Measurements from ENCODE around the gene PCNX4.

- TF ChIP-seq EZH2 (IDR thresholded peaks at IDR 0.05) (no peak), SIN3A (IDR thresholded peaks at IDR 0.05; ENCODE audit: low read depth) (no peak), CTCF (IDR thresholded peaks at IDR 0.05 in 2 of 3, conservative IDR thresholded peaks at IDR 0.05 in 1 of 3; ENCODE audit: borderline replicate concordance in 1 of 3, insufficient read depth in 1 of 3, low read depth in 2 of 3, low read length in 2 of 3) (no peak), POLR2A (IDR thresholded peaks at IDR 0.05; ENCODE audit: borderline replicate concordance, extremely low read depth, insufficient read depth, insufficient read length) (no peak), YY1 (IDR thresholded peaks at IDR 0.05; ENCODE audit: extremely low read depth, insufficient replicate concordance, low read depth, low read length) (no peak), EZH2phosphoT487 (IDR thresholded peaks at IDR 0.05; ENCODE audit: borderline replicate concordance) (no peak), SRF (IDR thresholded peaks at IDR 0.05; ENCODE audit: low read depth) (no peak), REST (IDR thresholded peaks at IDR 0.05; ENCODE audit: low read depth) (no peak), POLR2AphosphoS5 (IDR thresholded peaks at IDR 0.05; ENCODE audit: low read depth, low read length) (no peak), MAX (IDR thresholded peaks at IDR 0.05) (no peak), TCF7L2 (IDR thresholded peaks at IDR 0.05; ENCODE audit: borderline replicate concordance, extremely low read depth, insufficient read depth, insufficient read length) (no peak), SP1 (IDR thresholded peaks at IDR 0.05; ENCODE audit: low read depth) (no peak)
These were observed 3.5 kb downstream of the PCNX4 start for GRCh38 chr14:60095231-60095630.

Data from HCT116 (cell line).